GM12878 (cell line): ENCODE data around the gene LAMA4. TPM values are rescaled to one million over a fixed set of nuclear protein-coding genes. Genes with fewer than 3 reads are reported as not detected.

Source experiments
- ATAC-seq: fragments of 200-7000 bp; cut with Tn5 transposase; 3 replicates; pipeline ENCODE4 v1.9.1; 2020; ENCODE audit warnings: mild to moderate bottlenecking, moderate library complexity
- BruUV-seq: library from RNA; stranded (reverse); fragments of 400-500 nt; replicated peaks from 2 replicates; lab custom pipeline; 2021; lab: Mats Ljungman, UMichigan
- CTCF ChIA-PET: fragments of 300-600 bp; sonication (Branson Sonifier 250); formaldehyde crosslinking; extraction: SDS; loops from one replicate; lab custom pipeline; 2021; ENCODE audit warnings: inconsistent platforms; lab: Yijun Ruan, JAX
- POLR2A ChIA-PET: fragments of 350-600 bp; formaldehyde crosslinking; extraction: SDS; loops from one replicate; lab custom pipeline; 2021; ENCODE audit warnings: inconsistent platforms; lab: Charles Lee
- RAD21 ChIA-PET: fragments of 300-600 bp; sonication (Branson Sonifier 250); formaldehyde crosslinking; loops from one replicate; lab custom pipeline; 2023; ENCODE audit warnings: antibody characterized with exemption; ENCODE audit not compliant: unreplicated experiment; lab: Charles Lee
- SMC1A ChIA-PET: fragments of 300-600 bp; sonication (Branson Sonifier 250); formaldehyde crosslinking; loops from one replicate; lab custom pipeline; 2023; ENCODE audit not compliant: unreplicated experiment, uncharacterized antibody; lab: Charles Lee
- DNase-seq: peaks from one replicate; pipeline ENCODE4 v3.0.0-alpha.2; 2011; ENCODE audit warnings: low read depth, low spot score
- FAIRE-seq: peaks from 3 replicates; lab custom pipeline; 2011; peaks lifted over from hg19 to GRCh38; lab: Jason Lieb, UNC
- H2AFZ ChIP-seq: 2 replicates; pipeline ENCODE4 v1.6.0; 2011; ENCODE audit warnings: low read depth, low read length, control low read depth; ENCODE audit not compliant: control insufficient read depth
- H3K27ac ChIP-seq: 2 replicates; pipeline ENCODE4 v1.5.1; 2011; ENCODE audit warnings: control low read depth; ENCODE audit not compliant: control insufficient read depth, insufficient read depth
- H3K27me3 ChIP-seq, 2 experiments: replicated peaks in 1 of 2; 2 replicates each; pipeline versions ENCODE4 v1.6.0 to v1.6.1; 2011; ENCODE audit warnings: low read length in 1 of 2; ENCODE audit not compliant: control insufficient read depth in 2 of 2, insufficient read depth in 2 of 2
- H3K36me3 ChIP-seq, 2 experiments: 2 replicates each; pipeline ENCODE4 v1.5.1; 2011; ENCODE audit warnings: low read length in 1 of 2; ENCODE audit not compliant: control insufficient read depth in 2 of 2, insufficient read depth in 2 of 2
- H3K4me1 ChIP-seq: 2 replicates; pipeline ENCODE4 v1.6.1; 2011; ENCODE audit warnings: mild to moderate bottlenecking, low read length, moderate library complexity, mixed read lengths; ENCODE audit not compliant: control insufficient read depth, insufficient read depth
- H3K4me2 ChIP-seq: 2 replicates; pipeline ENCODE4 v1.6.0; 2011; ENCODE audit warnings: control low read depth; ENCODE audit not compliant: control insufficient read depth, insufficient read depth
- H3K4me3 ChIP-seq: fragments of 200-600 bp; sonication (generic); 2 replicates; pipeline ENCODE4 v1.5.1; 2016
- H3K79me2 ChIP-seq: 2 replicates; pipeline ENCODE4 v1.6.0; 2011; ENCODE audit warnings: low read length; ENCODE audit not compliant: control insufficient read depth, insufficient read depth
- H3K9ac ChIP-seq: 2 replicates; pipeline ENCODE4 v1.8.0; 2011; ENCODE audit warnings: low read length, control low read depth, mixed read lengths; ENCODE audit not compliant: control insufficient read depth, insufficient read depth
- H3K9me3 ChIP-seq: replicated peaks from 3 replicates; pipeline ENCODE4 v1.5.1; 2011; ENCODE audit warnings: mild to moderate bottlenecking, low read length; ENCODE audit not compliant: control insufficient read depth, insufficient read depth
- H4K20me1 ChIP-seq: 2 replicates; pipeline ENCODE4 v1.6.0; 2011; ENCODE audit not compliant: control insufficient read depth, insufficient read depth
- BACH1 ChIP-seq: fragments of 450-650 bp; IDR thresholded peaks from 2 replicates; pipeline ENCODE4 v1.6.1; 2017; ENCODE audit warnings: mild to moderate bottlenecking, borderline replicate concordance
- CBFB ChIP-seq: IDR thresholded peaks from 2 replicates; pipeline ENCODE4 v1.6.1; 2016; ENCODE audit warnings: antibody characterized with exemption, low read depth
- CHD2 ChIP-seq: IDR thresholded peaks from 2 replicates; pipeline ENCODE4 v1.6.1; 2011; ENCODE audit warnings: low read depth, low read length, improper control_type of control experiment, borderline replicate concordance
- JUND ChIP-seq: IDR thresholded peaks from 2 replicates; pipeline ENCODE4 v1.6.1; 2012; ENCODE audit warnings: low read depth, mild to moderate bottlenecking, low read length, improper control_type of control experiment, moderate library complexity
- MEF2A ChIP-seq: IDR thresholded peaks from 2 replicates; pipeline ENCODE4 v1.6.1; 2011; ENCODE audit warnings: low read depth, mild to moderate bottlenecking, low read length, moderate library complexity; ENCODE audit not compliant: insufficient read depth
- PAX5 ChIP-seq: IDR thresholded peaks from 2 replicates; pipeline ENCODE4 v1.6.1; 2011; ENCODE audit warnings: low read depth, low read length, borderline replicate concordance
- POLR2AphosphoS2 ChIP-seq: IDR thresholded peaks from 2 replicates; pipeline ENCODE4 v1.6.1; 2011; ENCODE audit warnings: low read depth, mild to moderate bottlenecking, low read length, improper control_type of control experiment, moderate library complexity
- POLR2AphosphoS5 ChIP-seq: IDR thresholded peaks from 2 replicates; pipeline ENCODE4 v1.6.1; 2011; ENCODE audit warnings: mild to moderate bottlenecking, low read length, inconsistent platforms
- RB1 ChIP-seq: fragments of 450-650 bp; formaldehyde crosslinking; IDR thresholded peaks from 2 replicates; pipeline ENCODE4 v1.6.1; 2017; ENCODE audit warnings: mild to moderate bottlenecking, borderline replicate concordance
- SMARCA5 ChIP-seq: fragments of 450-650 bp; IDR thresholded peaks from 2 replicates; pipeline ENCODE4 v1.6.1; 2017; ENCODE audit warnings: mild to moderate bottlenecking
- TCF7 ChIP-seq: IDR thresholded peaks from 2 replicates; pipeline ENCODE4 v1.6.1; 2014; ENCODE audit warnings: antibody characterized with exemption, borderline replicate concordance
- WGBS: methylation state at CpG from one replicate; pipeline ENCODE4 v1.1.6; 2016; ENCODE audit warnings: low lambda C conversion rate; ENCODE audit not compliant: insufficient replicate concordance, insufficient coverage; ENCODE audit errors: missing lambda C conversion rate; 5-methylcytosine and 5-hydroxymethylcytosine counted together
- in situ Hi-C: fragments of 300-500 bp; cut with MboI; formaldehyde crosslinking; loops from 9 replicates; pipeline ENCODE4 v1.14.3; 2018; ENCODE audit warnings: mixed read lengths
- intact Hi-C: fragments of 100-400 bp; cut with micrococcal nuclease; formaldehyde crosslinking; loops from one replicate; pipeline ENCODE4 v1.14.2; 2022; ENCODE audit not compliant: unreplicated experiment
- polyA plus RNA-seq, 11 experiments: library from polyadenylated mRNA; depleted of rRNA in 4 of 11; unstranded in 6 of 11; stranded (reverse) in 5 of 11; fragments of >200 nt; fragmentation: Nextera tagmentation in 4 of 11; fragmentation: Illumina TruSeq in 1 of 11; extraction: Ambion mirVana in 4 of 11; extraction: Trizol in 1 of 11; gene quantifications; 1 replicate in 1 of 11; 2 replicates in 10 of 11; pipeline versions ENCODE4 v1.2.1 to v1.2.3, GENCODE V29; 2011 to 2016; ENCODE audit warnings: inconsistent platforms in 2 of 11, missing spikeins in 2 of 11, low read depth in 1 of 11
- total RNA-seq, 4 experiments: library from RNA; depleted of rRNA in 3 of 4; stranded (reverse); fragments of >200 nt in 3 of 4; fragmentation: Illumina TruSeq in 1 of 4; extraction: Trizol in 1 of 4; gene quantifications; 2 replicates each; pipeline versions ENCODE4 v1.2.1 to v1.2.3, GENCODE V29; 2013 to 2021
- TF ChIP-seq, protein P1 (sequence below): IDR thresholded peaks from 2 replicates; pipeline ENCODE4 v1.6.1; 2012; ENCODE audit warnings: low read depth, low read length, improper control_type of control experiment
- TF ChIP-seq, protein P2 (sequence below): fragments of 450-650 bp; formaldehyde crosslinking; IDR thresholded peaks from 2 replicates; pipeline ENCODE4 v1.5.0; 2022; ENCODE audit warnings: mild to moderate bottlenecking, missing genetic modification characterization

Gene LAMA4
- total and polyA plus RNA-seq, 10 of the 15 experiments (the other 5 are each of a cell fraction or from before 2014, with no cell fraction given), result 0.11 to 0.21 (median 0.14) TPM; not detected in 7

DNA sequence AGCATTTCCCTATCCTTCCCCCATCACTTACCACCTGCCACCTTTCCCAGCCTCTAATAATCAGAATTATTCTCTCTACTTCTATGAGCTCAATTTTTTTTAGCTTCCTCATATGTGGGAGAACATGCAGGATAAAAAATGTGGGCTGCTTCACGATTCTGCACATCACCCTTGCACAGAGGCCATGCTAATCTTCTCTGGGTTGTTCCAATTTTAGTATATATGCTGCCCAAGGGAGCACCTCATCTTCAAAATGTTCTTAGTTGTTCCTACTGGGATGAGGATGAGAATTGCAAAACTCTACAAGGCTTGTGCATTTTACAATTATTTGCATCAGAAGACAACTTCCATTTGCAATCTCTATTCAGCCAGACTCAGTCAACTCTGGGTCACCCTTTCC is 58.1 kb downstream of the LAMA4 start:
- Histone ChIP-seq H3K9ac (no peak overlapping the region), H3K4me1 (no peaks in the 10 kb centered on the region), H3K27ac (no peak overlapping the region), H3K9me3 (no peaks in the 10 kb centered on the region; the same call in 2 of the 3 replicates), H3K4me2 (no peak overlapping the region), H3K27me3 (0 out of 4 replicates have a peak, but pooled peaks cover 0 to 3% of the 10 kb centered on the region in 2 experiments), H3K4me3 (no peak overlapping the region), H3K36me3 (no peaks in the 10 kb centered on the region), H2AFZ (no peak overlapping the region), H3K79me2 (no peaks in the 10 kb centered on the region), H4K20me1 (no peaks in the 10 kb centered on the region)
- no TSS peak for BruUV-seq
- no peak for TF ChIP-seq CHD2
- no peak for TF ChIP-seq POLR2AphosphoS5
- no peak for TF ChIP-seq RB1
- TF ChIP-seq JUND, result no peak
- TF ChIP-seq SMARCA5, result no peak
- no peak for TF ChIP-seq BACH1
- WGBS, result 0% methylated on average over 1 of the region's 1 CpG
- DNase-seq, result no peak
- in situ Hi-C loops (loop anchor here (25.0 kb wide), 1 partner anchor 1716 kb away; no protein-coding TSS in a partner anchor), intact Hi-C loops (no loop called here)
- ChIA-PET RAD21 (interaction anchor here (0.6 to 1.6 kb wide), 3 partner anchors 13 to 155 kb away, joined by 3 to 5 read pairs (median 4); no protein-coding TSS in a partner anchor), CTCF (interaction anchor here (0.9 to 2.1 kb wide), 3 partner anchors 16 to 115 kb away, joined by 3 to 10 read pairs (median 3); no protein-coding TSS in a partner anchor), SMC1A (interaction anchor here (0.9 to 5.2 kb wide), 4 partner anchors 12 to 115 kb away, joined by 3 to 13 read pairs (median 6); no protein-coding TSS in a partner anchor), POLR2A (no interaction called here)
- no peak for FAIRE-seq
- no peak for ATAC-seq

DNA sequence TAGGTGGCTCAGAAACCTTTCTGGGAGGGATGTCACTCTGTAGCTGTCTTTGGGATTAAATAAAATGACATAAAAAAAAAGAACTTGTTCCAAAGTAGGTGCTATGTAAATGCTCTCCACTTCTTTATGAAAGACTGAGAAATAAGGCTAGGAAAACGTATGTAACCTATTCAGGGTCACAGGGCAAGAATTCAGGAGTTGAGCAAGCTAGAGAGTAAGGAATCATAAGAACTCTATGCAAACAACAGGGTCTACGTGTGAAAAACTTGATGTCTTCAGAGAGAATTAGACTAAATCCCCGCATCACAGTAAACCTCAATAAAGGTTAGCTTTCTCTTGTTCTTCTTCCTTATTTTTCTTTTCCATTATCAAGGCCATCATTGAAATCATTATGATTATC is 59.2 kb downstream of the LAMA4 start:
- WGBS, result 15% methylated on average over 3 of the region's 3 CpGs
- no peak overlapping the region for H3K9ac ChIP-seq
- no peaks in the 10 kb centered on the region for H3K79me2 ChIP-seq
- no peaks in the 10 kb centered on the region for H4K20me1 ChIP-seq
- no TSS peak for BruUV-seq
- H3K9me3 ChIP-seq, result no peaks in the 10 kb centered on the region; the same call in 2 of the 3 replicates
- FAIRE-seq (no peak), ATAC-seq (no peak), DNase-seq (no peak)
- RAD21 ChIA-PET, result no interaction called here
- intact Hi-C loops, result no loop called here
- no peak overlapping the region for H2AFZ ChIP-seq
- no peak overlapping the region for H3K27ac ChIP-seq
- no peak overlapping the region for H3K4me2 ChIP-seq
- in situ Hi-C loops, result loop anchor here (25.0 kb wide), 1 partner anchor 1717 kb away; no protein-coding TSS in a partner anchor
- SMC1A ChIA-PET, result interaction anchor here (0.9 to 5.2 kb wide), 4 partner anchors 13 to 116 kb away, joined by 3 to 13 read pairs (median 4); no protein-coding TSS in a partner anchor
- CTCF ChIA-PET, result interaction anchor here (1.3 to 1.8 kb wide), 2 partner anchors 15 to 32 kb away, joined by 3 to 5 read pairs; no protein-coding TSS in a partner anchor
- H3K4me3 ChIP-seq, result no peak overlapping the region
- H3K36me3 ChIP-seq, result no peaks in the 10 kb centered on the region
- H3K4me1 ChIP-seq, result no peaks in the 10 kb centered on the region
- 0 out of 4 replicates have a peak, but pooled peaks cover 0 to 3% of the 10 kb centered on the region in 2 experiments for H3K27me3 ChIP-seq
- POLR2A ChIA-PET, result no interaction called here
- TF ChIP-seq MEF2A (no peak), TCF7 (no peak), CBFB (no peak), POLR2AphosphoS2 (no peak), PAX5 (no peak)
- TF ChIP-seq, protein P1, sequence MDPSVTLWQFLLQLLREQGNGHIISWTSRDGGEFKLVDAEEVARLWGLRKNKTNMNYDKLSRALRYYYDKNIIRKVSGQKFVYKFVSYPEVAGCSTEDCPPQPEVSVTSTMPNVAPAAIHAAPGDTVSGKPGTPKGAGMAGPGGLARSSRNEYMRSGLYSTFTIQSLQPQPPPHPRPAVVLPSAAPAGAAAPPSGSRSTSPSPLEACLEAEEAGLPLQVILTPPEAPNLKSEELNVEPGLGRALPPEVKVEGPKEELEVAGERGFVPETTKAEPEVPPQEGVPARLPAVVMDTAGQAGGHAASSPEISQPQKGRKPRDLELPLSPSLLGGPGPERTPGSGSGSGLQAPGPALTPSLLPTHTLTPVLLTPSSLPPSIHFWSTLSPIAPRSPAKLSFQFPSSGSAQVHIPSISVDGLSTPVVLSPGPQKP, result no peak
- TF ChIP-seq, protein P2, sequence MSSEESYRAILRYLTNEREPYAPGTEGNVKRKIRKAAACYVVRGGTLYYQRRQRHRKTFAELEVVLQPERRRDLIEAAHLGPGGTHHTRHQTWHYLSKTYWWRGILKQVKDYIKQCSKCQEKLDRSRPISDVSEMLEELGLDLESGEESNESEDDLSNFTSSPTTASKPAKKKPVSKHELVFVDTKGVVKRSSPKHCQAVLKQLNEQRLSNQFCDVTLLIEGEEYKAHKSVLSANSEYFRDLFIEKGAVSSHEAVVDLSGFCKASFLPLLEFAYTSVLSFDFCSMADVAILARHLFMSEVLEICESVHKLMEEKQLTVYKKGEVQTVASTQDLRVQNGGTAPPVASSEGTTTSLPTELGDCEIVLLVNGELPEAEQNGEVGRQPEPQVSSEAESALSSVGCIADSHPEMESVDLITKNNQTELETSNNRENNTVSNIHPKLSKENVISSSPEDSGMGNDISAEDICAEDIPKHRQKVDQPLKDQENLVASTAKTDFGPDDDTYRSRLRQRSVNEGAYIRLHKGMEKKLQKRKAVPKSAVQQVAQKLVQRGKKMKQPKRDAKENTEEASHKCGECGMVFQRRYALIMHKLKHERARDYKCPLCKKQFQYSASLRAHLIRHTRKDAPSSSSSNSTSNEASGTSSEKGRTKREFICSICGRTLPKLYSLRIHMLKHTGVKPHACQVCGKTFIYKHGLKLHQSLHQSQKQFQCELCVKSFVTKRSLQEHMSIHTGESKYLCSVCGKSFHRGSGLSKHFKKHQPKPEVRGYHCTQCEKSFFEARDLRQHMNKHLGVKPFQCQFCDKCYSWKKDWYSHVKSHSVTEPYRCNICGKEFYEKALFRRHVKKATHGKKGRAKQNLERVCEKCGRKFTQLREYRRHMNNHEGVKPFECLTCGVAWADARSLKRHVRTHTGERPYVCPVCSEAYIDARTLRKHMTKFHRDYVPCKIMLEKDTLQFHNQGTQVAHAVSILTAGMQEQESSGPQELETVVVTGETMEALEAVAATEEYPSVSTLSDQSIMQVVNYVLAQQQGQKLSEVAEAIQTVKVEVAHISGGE (CRISPR knock-in tag), result no peak
